Omental fat pad (tissue), 4 donors: ENCODE results near the gene SLC29A2. TPM values are rescaled to one million over a fixed set of nuclear protein-coding genes. Genes with fewer than 3 reads are reported as not detected.
"Not testable (repeated sequence)": the region's sequence is repeated elsewhere in the genome, so short reads cannot be mapped to it uniquely, and the experiment has no call there.

Source experiments
- ATAC-seq: fragments of 150-250 bp; one replicate; pipeline ENCODE4 v1.9.1; 2016; ENCODE audit warnings: mild to moderate bottlenecking, moderate library complexity; ENCODE audit not compliant: low FRiP score
- DNase-seq: peaks from one replicate; pipeline ENCODE4 v3.0.0-alpha.2; 2019; ENCODE audit warnings: low spot score
- CTCF ChIP-seq, 3 donors: fragments of 450-650 bp; IDR thresholded peaks; one replicate each; pipeline ENCODE4 v1.5.1; 2016 to 2017; ENCODE audit warnings: antibody characterized with exemption in 3 of 3, mild to moderate bottlenecking in 3 of 3, moderate library complexity in 2 of 3
- total RNA-seq, 4 donors: library from RNA; depleted of rRNA; stranded (reverse); fragments of >200 nt; gene quantifications; one replicate each; pipeline ENCODE4 v1.1.0, GENCODE V29; 2016

The SLC29A2 gene
- total RNA-seq, 4 donors from 2014 or later, result 2.7 to 7.4 (median 5.0) TPM

GRCh38 chr11:66408488-66409214 is 37.1 kb upstream of the SLC29A2 start:
- TF ChIP-seq CTCF (IDR thresholded peaks at IDR 0.05), result peak; percentile 73 to 99 (median 83)
- ATAC-seq (peak; percentile 89), DNase-seq (peak; percentile 99)

GRCh38 chr11:66407651-66408050 is 36.1 kb upstream of the SLC29A2 start:
- no peak for TF ChIP-seq CTCF (IDR thresholded peaks at IDR 0.05)
- no peak for DNase-seq
- no peak for ATAC-seq

GRCh38 chr11:66393954-66394353 is 22.4 kb upstream of the SLC29A2 start:
- no peak for ATAC-seq
- no peak for DNase-seq
- no peak for TF ChIP-seq CTCF (IDR thresholded peaks at IDR 0.05)

GRCh38 chr11:66391322-66391721 is 19.8 kb upstream of the SLC29A2 start:
- TF ChIP-seq CTCF (IDR thresholded peaks at IDR 0.05), result no peak
- DNase-seq, result no peak
- no peak for ATAC-seq

- DNase-seq (no peak), ATAC-seq (peak; percentile 53)
- no peak for TF ChIP-seq CTCF (IDR thresholded peaks at IDR 0.05)
Measured at GRCh38 chr11:66388780-66389386, 17.3 kb upstream of the SLC29A2 start.

GRCh38 chr11:66386171-66387069 is 14.9 kb upstream of the SLC29A2 start:
- ATAC-seq (peak; percentile 66), DNase-seq (peak; percentile 95)
- no peak for TF ChIP-seq CTCF (IDR thresholded peaks at IDR 0.05)

GRCh38 chr11:66384316-66384715 is 12.8 kb upstream of the SLC29A2 start:
- ATAC-seq, DNase-seq: not testable (repeated sequence)

GRCh38 chr11:66380264-66380663 is 8.7 kb upstream of the SLC29A2 start:
- ATAC-seq, DNase-seq: not testable (repeated sequence)

GRCh38 chr11:66373690-66374287 is 2.2 kb upstream of the SLC29A2 start:
- ATAC-seq, DNase-seq: not testable (repeated sequence)
